Left renal cortex interstitium (tissue), 4 donors: ENCODE results near the gene NUDT17. TPM values are rescaled to one million over a fixed set of nuclear protein-coding genes. Genes with fewer than 3 reads are reported as not detected.

Experiments used
- DNase-seq, 4 donors: peaks; one replicate each; pipeline ENCODE4 v3.0.0-alpha.2; 2013; ENCODE audit warnings: low read depth in 4 of 4, low spot score in 2 of 4, missing footprints in 1 of 4
- polyA plus RNA-seq, 4 donors: library from polyadenylated mRNA; unstranded; fragments of 120-200 nt; gene quantifications; one replicate each; pipeline ENCODE4 v1.2.1, GENCODE V29; 2013; ENCODE audit not compliant: insufficient read length in 4 of 4

NUDT17 gene
- polyA plus RNA-seq, 4 donors, result 6.4 to 9.1 (median 7.3) TPM

DNA sequence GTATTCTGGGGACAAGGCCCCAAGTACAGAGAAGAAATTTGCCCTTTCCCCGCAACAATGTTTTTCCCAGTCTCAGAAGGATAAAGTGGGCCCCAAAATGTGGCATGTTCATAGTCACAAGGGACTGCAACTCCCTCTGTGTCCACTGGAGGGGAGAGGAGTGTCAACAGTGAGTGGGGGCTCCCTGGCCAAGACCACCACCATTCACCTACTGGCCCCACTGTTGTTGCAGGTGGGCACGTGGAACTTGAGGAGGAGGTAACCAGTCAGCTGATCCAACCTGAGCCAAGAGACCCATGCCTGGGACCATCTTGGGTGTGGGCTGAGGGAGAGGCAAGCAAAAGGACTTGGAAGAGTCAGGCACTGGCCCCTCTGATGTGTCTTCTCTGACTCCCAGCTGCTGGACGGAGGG lies 777 bp downstream of the NUDT17 start:
- DNase-seq, result peak in 1 of 4 donors; percentile 19

DNA sequence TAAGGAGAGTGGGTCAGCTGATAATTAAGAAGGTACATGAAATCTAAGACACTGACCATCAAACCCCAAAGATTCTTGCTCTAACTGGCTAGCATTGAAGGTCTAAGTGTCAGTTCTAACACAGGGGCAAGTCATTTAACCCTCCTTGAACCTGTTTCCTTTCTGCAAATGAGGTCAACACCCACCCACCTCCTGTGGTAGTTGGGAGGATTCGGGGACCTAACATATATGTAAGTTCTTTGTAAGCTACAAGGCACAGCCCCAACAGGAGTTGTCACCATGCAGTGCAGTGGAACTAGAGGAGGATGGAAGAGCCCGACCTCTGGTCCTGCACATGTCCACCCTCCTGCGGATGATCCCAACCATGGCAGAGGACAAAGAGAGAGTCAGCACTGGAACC lies 2.4 kb downstream of the NUDT17 start:
- no peak for DNase-seq

GRCh38 chr1:145849356-145850160 lies 4.1 kb downstream of the NUDT17 start:
- no peak for DNase-seq

GRCh38 chr1:145855426-145855948 lies 10.1 kb downstream of the NUDT17 start:
- DNase-seq, result no peak

DNA sequence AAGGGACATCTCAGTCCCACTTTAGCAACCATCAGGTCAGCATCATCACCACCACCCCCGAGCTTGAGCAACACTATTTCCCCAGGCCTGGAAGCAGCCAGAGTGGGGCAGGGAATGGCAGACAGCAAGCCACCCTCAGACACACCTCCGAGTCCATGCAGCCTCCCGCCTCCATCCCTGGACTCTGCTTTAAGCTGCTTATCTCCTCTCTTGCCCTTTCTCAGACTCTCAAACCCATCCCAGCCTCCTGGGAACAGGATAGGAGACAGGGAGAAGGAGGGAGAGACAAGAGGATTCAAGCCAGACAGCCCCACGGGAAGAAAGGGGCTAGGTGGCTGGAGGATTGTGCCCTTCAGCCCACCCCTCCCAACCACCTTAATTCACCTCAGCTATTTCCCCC lies 11.7 kb downstream of the NUDT17 start:
- no peak for DNase-seq

GRCh38 chr1:145858238-145858900 lies 12.9 kb downstream of the NUDT17 start:
- DNase-seq, result peak in 1 of 4 donors; percentile 13

DNA sequence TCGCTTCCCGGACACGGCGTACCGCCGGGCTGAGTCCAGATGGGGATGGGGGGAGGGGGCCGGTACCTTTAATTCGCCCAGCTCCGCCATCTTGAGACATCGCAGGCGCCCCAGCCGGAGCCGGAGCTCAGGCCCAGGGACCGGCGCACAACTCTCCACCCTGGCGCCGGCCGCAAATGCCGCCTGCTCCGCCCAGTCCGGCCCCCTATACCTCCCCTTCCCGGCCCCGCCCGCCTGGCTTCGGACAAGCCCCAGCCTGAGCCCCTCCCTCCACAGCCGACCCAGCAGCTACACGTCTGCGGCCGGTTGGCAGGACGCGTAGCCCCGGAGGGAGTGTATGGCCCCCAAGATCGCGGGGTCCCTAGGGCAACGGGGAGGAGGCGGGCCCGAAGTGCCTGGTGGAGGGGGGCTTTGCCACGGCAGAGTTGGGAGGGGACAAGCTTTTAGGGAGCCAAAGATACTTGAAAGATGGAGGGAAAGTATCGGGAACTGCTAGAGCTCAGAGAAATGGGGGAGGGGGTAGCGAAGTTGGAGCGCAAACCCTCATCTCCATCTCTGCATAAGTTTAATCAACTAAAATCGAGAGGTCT lies 13.6 kb downstream of the NUDT17 start, which contains the start of gene PIAS3:
Gene PIAS3, minus strand, starts transcription at position 181 of the 590 bp plus-strand sequence. Its CDS starts 91 bp downstream, at position 90.
- peak in 3 of 4 donors; percentile 79 to 90 (median 89) for DNase-seq

- DNase-seq, result peak; percentile 67 to 90 (median 83)
Measured at GRCh38 chr1:145859491-145860023, 14.1 kb downstream of the NUDT17 start.

DNA sequence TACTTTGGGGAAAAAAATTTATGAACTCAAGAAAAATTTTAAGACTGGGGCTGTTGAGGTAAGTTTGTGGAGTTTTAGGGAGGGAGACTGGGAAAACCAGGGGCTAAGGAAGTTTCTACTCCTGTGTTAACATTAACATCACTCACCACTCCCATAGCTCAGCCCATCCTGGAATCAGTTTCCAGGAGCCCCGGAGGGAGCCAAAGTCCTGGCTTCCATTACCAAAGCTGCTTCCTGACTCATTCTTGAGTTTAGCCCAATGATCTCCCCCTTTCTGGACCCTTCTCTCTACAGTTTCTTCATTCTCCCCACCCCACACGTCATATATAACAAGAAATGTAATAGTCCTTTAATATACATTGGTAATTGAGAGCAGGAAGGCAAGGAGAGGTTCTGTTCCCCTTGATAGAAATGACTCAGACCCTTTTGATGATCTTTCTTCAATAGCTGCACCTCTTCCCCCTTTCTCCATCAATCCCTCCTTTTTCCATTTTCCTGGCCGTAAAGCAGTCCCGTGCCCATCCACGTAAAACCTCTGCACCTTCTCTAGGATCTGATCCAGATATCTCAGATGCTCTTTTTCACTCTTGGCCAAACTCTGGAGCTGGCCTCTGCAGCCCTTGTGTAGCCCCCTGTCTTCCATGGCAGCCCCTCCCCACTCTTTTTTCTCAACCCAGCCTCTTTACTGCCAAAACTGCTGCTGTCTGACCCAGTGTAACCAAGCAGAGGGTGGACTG lies 18.0 kb downstream of the NUDT17 start:
- no peak for DNase-seq

- DNase-seq, result no peak
Measured at GRCh38 chr1:145868232-145868631, 22.8 kb downstream of the NUDT17 start.

DNA sequence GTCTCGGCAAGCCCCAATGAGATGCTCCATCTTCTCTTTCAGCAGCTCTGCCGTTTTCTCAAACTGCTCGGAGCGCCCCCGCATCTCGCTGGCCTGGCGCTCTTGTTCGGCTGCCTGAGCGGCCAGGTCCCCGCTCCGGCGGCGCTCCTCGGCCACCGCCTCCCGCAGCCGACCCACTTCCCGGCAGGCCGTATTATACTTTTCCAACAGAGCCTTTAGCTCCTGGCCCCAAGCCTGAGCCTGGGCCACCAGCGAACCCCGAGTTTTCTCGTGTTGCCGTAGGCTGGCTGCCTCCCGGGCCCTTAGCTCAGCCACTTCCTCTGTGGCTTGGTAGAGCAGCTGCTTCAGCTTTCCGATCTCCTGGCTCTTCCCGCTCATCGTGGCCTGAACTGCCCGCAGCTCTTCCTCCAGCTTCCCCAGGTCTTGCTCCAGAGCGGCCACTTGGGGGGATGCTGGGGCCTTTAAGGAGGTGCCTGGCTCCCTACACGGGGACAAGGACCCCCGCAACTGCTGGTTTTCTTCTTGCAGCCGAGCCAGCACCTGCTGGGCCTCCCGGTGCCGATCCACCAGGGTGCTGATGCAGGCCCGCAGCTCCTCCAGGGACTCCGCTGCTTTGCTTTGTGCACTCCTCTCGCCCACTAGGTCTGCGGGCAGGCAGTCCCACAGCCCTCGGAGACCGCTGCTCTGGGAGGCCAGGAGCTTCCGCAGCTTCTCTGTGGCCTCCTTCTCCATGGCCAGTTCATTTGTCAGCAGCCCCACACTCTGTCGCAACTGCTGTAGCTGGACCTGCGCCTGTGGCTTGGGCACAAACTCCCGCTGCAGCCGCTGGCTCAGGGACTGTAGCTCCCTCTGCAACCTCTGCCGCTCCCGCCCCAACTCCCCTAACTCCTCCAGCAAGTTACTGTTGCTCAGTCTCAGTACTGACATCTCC lies 26.8 kb downstream of the NUDT17 start:
- DNase-seq, result peak in 3 of 4 donors; percentile 39 to 60 (median 48)

GRCh38 chr1:145874646-145875045 lies 29.2 kb downstream of the NUDT17 start:
- DNase-seq, result no peak

- DNase-seq, result no peak
Measured at GRCh38 chr1:145877923-145878486, 32.6 kb downstream of the NUDT17 start.

GRCh38 chr1:145878724-145879123 lies 33.3 kb downstream of the NUDT17 start:
- DNase-seq, result no peak

GRCh38 chr1:145879775-145880174 lies 34.3 kb downstream of the NUDT17 start:
- no peak for DNase-seq

DNA sequence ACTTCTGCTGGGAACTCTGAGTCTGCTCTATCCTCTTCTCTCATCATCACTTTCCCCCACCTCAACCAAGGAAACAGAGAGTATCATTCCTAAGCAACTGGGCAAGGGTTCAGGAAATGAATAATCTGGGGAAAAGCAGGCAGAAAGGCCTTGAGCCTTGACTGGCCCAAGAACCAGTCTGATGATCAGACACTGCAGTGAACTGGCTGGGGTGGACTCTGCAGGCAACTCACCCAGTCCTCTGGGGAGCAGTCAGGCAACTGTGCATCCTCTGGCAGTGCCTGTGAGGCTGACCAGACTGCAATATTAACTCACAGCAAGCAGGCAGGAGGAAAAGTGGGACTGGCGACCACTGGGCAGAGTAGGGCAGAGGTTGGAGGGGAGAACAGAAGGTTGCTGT lies 39.2 kb downstream of the NUDT17 start:
- DNase-seq, result no peak

DNA sequence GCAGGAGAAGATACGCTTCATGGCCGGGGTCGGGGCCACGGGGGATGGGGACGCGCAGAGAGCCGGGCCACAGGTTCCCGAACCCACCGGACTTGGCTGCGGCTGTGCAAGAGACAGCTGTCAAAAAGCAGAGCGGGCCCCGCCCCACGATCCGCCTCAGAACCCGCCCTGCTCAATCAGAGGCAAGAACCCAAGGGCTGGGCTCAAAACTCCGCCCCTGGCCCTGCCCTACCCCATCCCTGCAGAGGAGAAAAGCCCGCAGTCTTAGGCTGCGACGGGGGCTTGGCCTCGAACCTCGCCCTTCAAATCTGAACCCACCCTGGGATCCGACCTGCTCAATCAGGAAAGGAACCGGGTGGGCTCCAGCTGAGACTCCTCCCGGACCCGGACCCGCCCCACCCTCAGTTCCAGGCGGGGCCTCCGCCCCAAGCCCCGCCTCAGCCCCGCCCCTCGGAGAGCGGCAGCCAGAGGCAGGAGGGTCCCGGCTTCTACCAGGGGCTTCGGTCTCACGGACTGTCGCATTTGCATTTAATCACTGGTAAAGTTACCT lies 40.4 kb downstream of the NUDT17 start, which contains the start of gene ANKRD35:
Gene ANKRD35, minus strand, starts transcription at position 129 of the 550 bp plus-strand sequence. Its CDS starts 108 bp downstream, at position 21.
- DNase-seq, result peak in 3 of 4 donors; percentile 34 to 69 (median 55)

- no peak for DNase-seq
Measured at GRCh38 chr1:145886390-145886789, 41.0 kb downstream of the NUDT17 start.
